Neutrophil (primary cell): Measurements from ENCODE around the gene CACNA2D3.

Experiments
- H3K27ac ChIP-seq: fragments of 200-600 bp; sonication (generic); 2 replicates; pipeline ENCODE4 v1.5.1; 2016; ENCODE audit warnings: mild to moderate bottlenecking, moderate library complexity
- H3K27me3 ChIP-seq: fragments of 200-600 bp; sonication (generic); 2 replicates; pipeline ENCODE4 v1.6.0; 2016; ENCODE audit warnings: mild to moderate bottlenecking
- H3K36me3 ChIP-seq: fragments of 200-600 bp; sonication (generic); 2 replicates; pipeline ENCODE4 v1.5.1; 2017
- H3K4me1 ChIP-seq, 2 experiments: fragments of 200-600 bp in 1 of 2; sonication (generic) in 1 of 2; 1 replicate in 1 of 2; 2 replicates in 1 of 2; pipeline versions ENCODE4 v1.5.1 to v1.6.1; 2013 to 2016; ENCODE audit warnings: low read depth in 1 of 2, low read length in 1 of 2, mild to moderate bottlenecking in 1 of 2, moderate library complexity in 1 of 2; ENCODE audit not compliant: control insufficient read depth in 1 of 2, insufficient read depth in 1 of 2
- H3K4me3 ChIP-seq, 2 experiments: fragments of 200-600 bp in 1 of 2; sonication (generic) in 1 of 2; 1 replicate in 1 of 2; 2 replicates in 1 of 2; pipeline ENCODE4 v1.5.1; 2013 to 2016; ENCODE audit warnings: low read depth in 1 of 2, low read length in 1 of 2, mild to moderate bottlenecking in 1 of 2, moderate library complexity in 1 of 2
- H3K9me3 ChIP-seq: fragments of 200-600 bp; sonication (generic); 2 replicates; pipeline ENCODE4 v1.5.1; 2016
- CTCF ChIP-seq: fragments of 200-600 bp; sonication (generic); IDR thresholded peaks from 2 replicates; pipeline ENCODE4 v1.5.1; 2016; ENCODE audit warnings: antibody characterized with exemption

Gene CACNA2D3

GRCh38 chr3:54228806-54229205 is 106.5 kb downstream of the CACNA2D3 start:
- no peaks in the 10 kb centered on the region for H3K36me3 ChIP-seq
- no peaks in the 10 kb centered on the region for H3K27me3 ChIP-seq
- H3K4me3 ChIP-seq = no peak overlapping the region
- no peaks in the 10 kb centered on the region for H3K9me3 ChIP-seq
- no peak for TF ChIP-seq CTCF
- H3K4me1 ChIP-seq = no peaks in the 10 kb centered on the region
- H3K27ac ChIP-seq = no peak overlapping the region

GRCh38 chr3:54232618-54233017 is 110.3 kb downstream of the CACNA2D3 start:
- no peak for TF ChIP-seq CTCF
- H3K27me3 ChIP-seq = peaks cover 4% of the 10 kb centered on the region
- H3K9me3 ChIP-seq = no peaks in the 10 kb centered on the region
- H3K36me3 ChIP-seq = no peaks in the 10 kb centered on the region
- no peak overlapping the region for H3K27ac ChIP-seq
- H3K4me1 ChIP-seq = no peaks in the 10 kb centered on the region
- H3K4me3 ChIP-seq = no peak overlapping the region

GRCh38 chr3:54235998-54236397 is 113.6 kb downstream of the CACNA2D3 start:
- no peak overlapping the region for H3K4me3 ChIP-seq
- H3K36me3 ChIP-seq = no peaks in the 10 kb centered on the region
- no peak for TF ChIP-seq CTCF
- no peaks in the 10 kb centered on the region for H3K4me1 ChIP-seq
- H3K9me3 ChIP-seq = no peaks in the 10 kb centered on the region
- no peak overlapping the region for H3K27ac ChIP-seq
- H3K27me3 ChIP-seq = peaks cover 4% of the 10 kb centered on the region

GRCh38 chr3:54237109-54237508 is 114.8 kb downstream of the CACNA2D3 start:
- Histone ChIP-seq H3K4me1 (no peaks in the 10 kb centered on the region), H3K27ac (no peak overlapping the region), H3K36me3 (no peaks in the 10 kb centered on the region), H3K9me3 (no peaks in the 10 kb centered on the region), H3K27me3 (peaks cover 4% of the 10 kb centered on the region), H3K4me3 (no peak overlapping the region)
- TF ChIP-seq CTCF = no peak

GRCh38 chr3:54237788-54238502 is 115.6 kb downstream of the CACNA2D3 start:
- H3K27ac ChIP-seq = no peak overlapping the region
- H3K27me3 ChIP-seq = peaks cover 4% of the 10 kb centered on the region
- H3K9me3 ChIP-seq = no peaks in the 10 kb centered on the region
- no peak for TF ChIP-seq CTCF
- H3K4me3 ChIP-seq = no peak overlapping the region
- no peaks in the 10 kb centered on the region for H3K4me1 ChIP-seq
- no peaks in the 10 kb centered on the region for H3K36me3 ChIP-seq
